Activated CD4-positive, alpha-beta T cell treated with anti-CD3 and anti-CD28 coated beads, Interleukin-2, amount 10 ng/mL, durations not matched to agents 7 days and 5 days (primary cell): ENCODE results near the gene MRPS27. TPM values are rescaled to one million over a fixed set of nuclear protein-coding genes. Genes with fewer than 3 reads are reported as not detected.
"Not testable (repeated sequence)": the region's sequence is repeated elsewhere in the genome, so short reads cannot be mapped to it uniquely, and the experiment has no call there.

ENCODE experiments used
- CTCF ChIA-PET: fragments of 350-600 bp; sonication (Branson Sonifier 250); formaldehyde crosslinking; loops from one replicate; lab custom pipeline; 2021; ENCODE audit warnings: antibody characterized with exemption; lab: Charles Lee
- POLR2A ChIA-PET: fragments of 350-600 bp; sonication (Branson Sonifier 250); formaldehyde crosslinking; loops from one replicate; lab custom pipeline; 2021; ENCODE audit warnings: antibody characterized with exemption; lab: Charles Lee
- DNase-seq: peaks from one replicate; pipeline ENCODE4 v3.0.0-alpha.2; 2020
- H3K27ac Mint-ChIP-seq: one replicate; pipeline ENCODE4 v1.8.0; 2021; ENCODE audit warnings: mild to moderate bottlenecking, moderate library complexity, mixed read lengths
- H3K27me3 Mint-ChIP-seq: one replicate; pipeline ENCODE4 v1.8.0; 2021; ENCODE audit warnings: mixed read lengths
- H3K36me3 Mint-ChIP-seq: one replicate; pipeline ENCODE4 v1.8.0; 2021; ENCODE audit warnings: low read depth, mixed read lengths
- H3K4me1 Mint-ChIP-seq: one replicate; pipeline ENCODE4 v1.8.0; 2021; ENCODE audit warnings: mixed read lengths
- H3K4me3 Mint-ChIP-seq: one replicate; pipeline ENCODE4 v1.8.0; 2021; ENCODE audit warnings: mild to moderate bottlenecking, moderate library complexity, mixed read lengths
- H3K9me3 Mint-ChIP-seq: one replicate; pipeline ENCODE4 v1.8.0; 2021; ENCODE audit warnings: mixed read lengths
- microRNA-seq: library from miRNA; unstranded; fragments of <30 nt; microRNA quantifications from one replicate; pipeline ENCODE4 v1.2.0, GENCODE V29; 2021; ENCODE audit warnings: borderline microRNAs expressed, borderline replicate concordance
- total RNA-seq, 2 experiments: library from RNA; stranded (reverse); gene quantifications; one replicate each; pipeline ENCODE4 v1.2.3, GENCODE V29; 2021

The MRPS27 gene
- total RNA-seq, 2 experiments from 2014 or later: 49.2 to 63.4 TPM

DNA sequence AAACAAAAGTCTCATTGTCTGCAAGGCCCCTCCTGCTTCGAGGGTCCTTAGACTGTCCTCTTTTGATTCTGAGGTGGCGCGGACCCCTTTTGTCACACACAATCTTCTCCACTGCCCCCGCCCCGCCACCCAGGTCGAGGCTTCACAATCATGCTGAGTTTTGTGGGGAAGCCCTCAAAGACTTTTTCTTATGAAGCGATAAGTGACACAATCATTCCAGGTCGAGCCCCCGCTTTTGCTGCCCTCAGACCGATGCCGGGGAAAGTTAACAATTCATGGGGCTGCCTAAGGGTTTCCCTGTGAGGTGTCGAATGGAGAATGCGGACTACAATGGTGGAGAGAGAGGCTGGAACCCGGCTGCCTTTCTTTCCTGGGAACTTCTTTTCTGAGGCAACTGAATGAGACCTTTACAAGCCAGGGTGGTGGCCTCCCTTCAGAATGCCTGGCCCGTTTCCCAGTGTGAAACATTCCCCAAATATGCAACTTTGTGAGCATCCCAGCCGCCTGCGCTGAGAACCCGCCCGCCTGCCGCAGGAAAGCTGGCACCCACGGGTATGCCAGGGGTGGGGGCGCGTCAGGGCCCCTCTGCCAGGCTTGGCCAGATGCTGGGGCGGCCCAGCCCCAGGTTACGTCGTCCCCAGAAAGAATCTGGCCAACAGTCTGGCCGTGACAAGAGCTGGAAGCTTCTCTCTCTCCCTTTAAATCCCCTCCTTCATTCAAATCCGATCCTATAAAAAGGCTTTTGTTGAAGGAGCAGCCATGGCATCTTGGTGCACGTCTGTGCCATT is 140.8 kb downstream of the MRPS27 start:
- POLR2A ChIA-PET: no interaction called here
- Mint-ChIP-seq H3K27ac (no peak overlapping the region), H3K27me3 (peaks cover 37% of the 10 kb centered on the region), H3K4me3 (no peak overlapping the region), H3K4me1 (no peaks in the 10 kb centered on the region), H3K36me3 (no peaks in the 10 kb centered on the region), H3K9me3 (no peaks in the 10 kb centered on the region)
- no peak for DNase-seq
- CTCF ChIA-PET: interaction anchor here (0.6 kb wide), 1 partner anchor 29 kb away, joined by 3 read pairs; no protein-coding TSS in a partner anchor

DNA sequence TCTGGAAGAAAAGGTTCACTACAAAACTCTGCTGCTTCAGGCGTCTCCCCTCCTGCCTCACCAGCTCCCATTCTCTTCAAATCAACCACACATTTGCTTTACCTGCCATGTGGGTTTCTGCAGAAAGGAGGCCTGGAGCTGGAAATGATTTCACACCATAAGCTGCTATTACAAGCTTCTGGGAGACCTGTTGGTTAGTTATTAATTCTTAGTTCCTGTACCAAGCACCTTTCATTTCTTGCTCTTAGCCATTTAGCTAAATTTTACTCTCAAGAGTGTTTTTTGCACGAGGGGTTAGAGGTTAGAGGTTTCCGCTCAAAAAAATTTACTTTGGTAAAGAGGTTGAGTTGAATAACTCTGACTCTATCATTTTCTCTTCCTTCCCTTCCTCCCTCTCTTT is 142.5 kb downstream of the MRPS27 start:
- no peak overlapping the region for H3K27ac Mint-ChIP-seq
- ChIA-PET POLR2A (no interaction called here), CTCF (interaction anchor here (1.3 kb wide), 1 partner anchor 10 kb away, joined by 4 read pairs; no protein-coding TSS in a partner anchor)
- peaks cover 36% of the 10 kb centered on the region for H3K27me3 Mint-ChIP-seq
- H3K9me3 Mint-ChIP-seq: no peaks in the 10 kb centered on the region
- H3K4me3 Mint-ChIP-seq: no peak overlapping the region
- H3K4me1 Mint-ChIP-seq: no peaks in the 10 kb centered on the region
- DNase-seq: no peak
- H3K36me3 Mint-ChIP-seq: no peaks in the 10 kb centered on the region

- CTCF ChIA-PET: no interaction called here
- peaks cover 44% of the 10 kb centered on the region for H3K27me3 Mint-ChIP-seq
- H3K9me3 Mint-ChIP-seq: no peaks in the 10 kb centered on the region
- no peaks in the 10 kb centered on the region for H3K4me1 Mint-ChIP-seq
- H3K4me3 Mint-ChIP-seq: no peak overlapping the region
- DNase-seq: no peak
- no peak overlapping the region for H3K27ac Mint-ChIP-seq
- POLR2A ChIA-PET: no interaction called here
- no peaks in the 10 kb centered on the region for H3K36me3 Mint-ChIP-seq
These were observed 147.3 kb downstream of the MRPS27 start for GRCh38 chr5:72172786-72173185.

GRCh38 chr5:72171667-72172066 is 148.4 kb downstream of the MRPS27 start:
- ChIA-PET CTCF (no interaction called here), POLR2A (no interaction called here)
- Mint-ChIP-seq H3K36me3 (no peaks in the 10 kb centered on the region), H3K4me3 (no peak overlapping the region), H3K27me3 (peaks cover 53% of the 10 kb centered on the region), H3K4me1 (no peaks in the 10 kb centered on the region), H3K9me3 (no peaks in the 10 kb centered on the region), H3K27ac (no peak overlapping the region)
- DNase-seq: no peak

GRCh38 chr5:72171181-72171580 is 148.9 kb downstream of the MRPS27 start:
- H3K4me3 Mint-ChIP-seq, DNase-seq, H3K36me3 Mint-ChIP-seq, CTCF ChIA-PET, POLR2A ChIA-PET, H3K4me1 Mint-ChIP-seq, H3K9me3 Mint-ChIP-seq, H3K27ac Mint-ChIP-seq: not testable (repeated sequence)
- peaks cover 52% of the 10 kb centered on the region for H3K27me3 Mint-ChIP-seq

- no peak for DNase-seq
- H3K4me3 Mint-ChIP-seq: no peak overlapping the region
- ChIA-PET POLR2A (no interaction called here), CTCF (no interaction called here)
- H3K36me3 Mint-ChIP-seq: no peaks in the 10 kb centered on the region
- H3K4me1 Mint-ChIP-seq: no peaks in the 10 kb centered on the region
- no peaks in the 10 kb centered on the region for H3K9me3 Mint-ChIP-seq
- H3K27ac Mint-ChIP-seq: no peak overlapping the region
- peaks cover 45% of the 10 kb centered on the region for H3K27me3 Mint-ChIP-seq
These were observed 149.9 kb downstream of the MRPS27 start for GRCh38 chr5:72170101-72170500.

Small RNAs within 50 kb of the gene (microRNA-seq; reads per million reads assigned to microRNA genes)
- not detected for gene MIR4803

Other genes starting within 250 kb of the MRPS27 start
- gene MAP1B, start 212.8 kb downstream of the MRPS27 start, total RNA-seq: under 1 TPM in 1 of 2 experiments, not detected in 1; 0.06 TPM
- 1 to 10 TPM; 7.8 to 8.1 TPM for gene PTCD2, start 133 bp upstream of the MRPS27 start, total RNA-seq
- not detected for gene ZNF366, start 187.2 kb upstream of the MRPS27 start, total RNA-seq